IMR-90 (cell line): ENCODE measurements around the gene DNASE2B.

Experiments used
- BHLHE40 ChIP-seq: fragments of 150-350 bp; IDR thresholded peaks from 2 replicates; pipeline ENCODE4 v1.6.1; 2016; ENCODE audit warnings: mild to moderate bottlenecking, low read depth, low read length
- CEBPB ChIP-seq: IDR thresholded peaks from 2 replicates; pipeline ENCODE4 v1.6.1; 2012; ENCODE audit warnings: low read depth, low read length, improper control_type of control experiment
- CTCF ChIP-seq: conservative IDR thresholded peaks from 2 replicates; pipeline ENCODE4 v1.5.1; 2012; ENCODE audit warnings: mild to moderate bottlenecking, low read depth, low read length, improper control_type of control experiment
- MAFK ChIP-seq: IDR thresholded peaks from 2 replicates; pipeline ENCODE4 v1.6.1; 2012; ENCODE audit warnings: low read depth, low read length, improper control_type of control experiment
- MXI1 ChIP-seq: IDR thresholded peaks from 2 replicates; pipeline ENCODE4 v1.6.1; 2012; ENCODE audit warnings: low read depth, mild to moderate bottlenecking, low read length, moderate library complexity, borderline replicate concordance
- POLR2A ChIP-seq: IDR thresholded peaks from 2 replicates; pipeline ENCODE4 v1.6.1; 2012; ENCODE audit warnings: mild to moderate bottlenecking, low read depth, low read length
- RAD21 ChIP-seq: IDR thresholded peaks from 2 replicates; pipeline ENCODE4 v1.6.1; 2012; ENCODE audit warnings: low read length, improper control_type of control experiment
- RCOR1 ChIP-seq: IDR thresholded peaks from 2 replicates; pipeline ENCODE4 v1.6.1; 2012; ENCODE audit warnings: mild to moderate bottlenecking, low read length, improper control_type of control experiment; ENCODE audit not compliant: insufficient replicate concordance
- RFX5 ChIP-seq: IDR thresholded peaks from 2 replicates; pipeline ENCODE4 v1.8.0; 2012; ENCODE audit warnings: low read depth, mild to moderate bottlenecking, low read length, moderate library complexity
- SMC3 ChIP-seq: fragments of 150-350 bp; IDR thresholded peaks from 2 replicates; pipeline ENCODE4 v1.6.1; 2016; ENCODE audit warnings: low read depth, mild to moderate bottlenecking, antibody characterized with exemption, low read length, moderate library complexity
- TF ChIP-seq, protein P1 (sequence below): fragments of 150-350 bp; IDR thresholded peaks from 2 replicates; pipeline ENCODE4 v1.6.1; 2017; ENCODE audit warnings: mild to moderate bottlenecking, antibody characterized with exemption, low read length, low read depth
- TF ChIP-seq, protein P2 (sequence below): fragments of 150-350 bp; IDR thresholded peaks from 2 replicates; pipeline ENCODE4 v1.6.1; 2016; ENCODE audit warnings: low read depth, mild to moderate bottlenecking, low read length, moderate library complexity, borderline replicate concordance

DNA sequence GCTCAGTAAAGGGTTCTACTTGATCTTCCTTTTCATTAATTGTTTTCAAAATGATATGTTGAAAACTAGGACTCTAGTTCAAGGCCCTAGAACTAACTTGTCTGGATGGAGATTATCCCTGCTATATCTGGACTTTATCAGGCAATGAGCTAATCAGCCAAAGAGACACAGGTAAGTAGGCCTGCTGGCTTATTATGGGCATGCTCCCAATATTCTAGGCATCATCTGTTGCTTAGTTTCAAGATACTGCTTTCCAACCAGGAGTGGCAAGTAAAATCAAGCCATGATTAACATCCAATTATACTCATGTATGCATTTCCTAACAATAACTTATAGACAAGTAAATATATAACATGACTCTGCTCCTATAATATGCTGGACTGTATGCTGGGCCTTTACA lies 4.2 kb downstream of the DNASE2B start:
- TF ChIP-seq CTCF: no peak
- no peak for TF ChIP-seq POLR2A
- no peak for TF ChIP-seq MAFK
- TF ChIP-seq CEBPB: no peak
- no peak for TF ChIP-seq RCOR1
- TF ChIP-seq MXI1: no peak
- no peak for TF ChIP-seq RFX5
- no peak for TF ChIP-seq RAD21
- TF ChIP-seq, protein P1, sequence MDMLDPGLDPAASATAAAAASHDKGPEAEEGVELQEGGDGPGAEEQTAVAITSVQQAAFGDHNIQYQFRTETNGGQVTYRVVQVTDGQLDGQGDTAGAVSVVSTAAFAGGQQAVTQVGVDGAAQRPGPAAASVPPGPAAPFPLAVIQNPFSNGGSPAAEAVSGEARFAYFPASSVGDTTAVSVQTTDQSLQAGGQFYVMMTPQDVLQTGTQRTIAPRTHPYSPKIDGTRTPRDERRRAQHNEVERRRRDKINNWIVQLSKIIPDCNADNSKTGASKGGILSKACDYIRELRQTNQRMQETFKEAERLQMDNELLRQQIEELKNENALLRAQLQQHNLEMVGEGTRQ: no peak
- no peak for TF ChIP-seq BHLHE40
- no peak for TF ChIP-seq SMC3
- TF ChIP-seq, protein P2, sequence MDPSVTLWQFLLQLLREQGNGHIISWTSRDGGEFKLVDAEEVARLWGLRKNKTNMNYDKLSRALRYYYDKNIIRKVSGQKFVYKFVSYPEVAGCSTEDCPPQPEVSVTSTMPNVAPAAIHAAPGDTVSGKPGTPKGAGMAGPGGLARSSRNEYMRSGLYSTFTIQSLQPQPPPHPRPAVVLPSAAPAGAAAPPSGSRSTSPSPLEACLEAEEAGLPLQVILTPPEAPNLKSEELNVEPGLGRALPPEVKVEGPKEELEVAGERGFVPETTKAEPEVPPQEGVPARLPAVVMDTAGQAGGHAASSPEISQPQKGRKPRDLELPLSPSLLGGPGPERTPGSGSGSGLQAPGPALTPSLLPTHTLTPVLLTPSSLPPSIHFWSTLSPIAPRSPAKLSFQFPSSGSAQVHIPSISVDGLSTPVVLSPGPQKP: no peak
